ENCODE measurements around the gene B3GALNT2.
A peak's percentile ranks its signal among the peaks of the same experiment; 100 is the strongest.

B3GALNT2 gene

DNA sequence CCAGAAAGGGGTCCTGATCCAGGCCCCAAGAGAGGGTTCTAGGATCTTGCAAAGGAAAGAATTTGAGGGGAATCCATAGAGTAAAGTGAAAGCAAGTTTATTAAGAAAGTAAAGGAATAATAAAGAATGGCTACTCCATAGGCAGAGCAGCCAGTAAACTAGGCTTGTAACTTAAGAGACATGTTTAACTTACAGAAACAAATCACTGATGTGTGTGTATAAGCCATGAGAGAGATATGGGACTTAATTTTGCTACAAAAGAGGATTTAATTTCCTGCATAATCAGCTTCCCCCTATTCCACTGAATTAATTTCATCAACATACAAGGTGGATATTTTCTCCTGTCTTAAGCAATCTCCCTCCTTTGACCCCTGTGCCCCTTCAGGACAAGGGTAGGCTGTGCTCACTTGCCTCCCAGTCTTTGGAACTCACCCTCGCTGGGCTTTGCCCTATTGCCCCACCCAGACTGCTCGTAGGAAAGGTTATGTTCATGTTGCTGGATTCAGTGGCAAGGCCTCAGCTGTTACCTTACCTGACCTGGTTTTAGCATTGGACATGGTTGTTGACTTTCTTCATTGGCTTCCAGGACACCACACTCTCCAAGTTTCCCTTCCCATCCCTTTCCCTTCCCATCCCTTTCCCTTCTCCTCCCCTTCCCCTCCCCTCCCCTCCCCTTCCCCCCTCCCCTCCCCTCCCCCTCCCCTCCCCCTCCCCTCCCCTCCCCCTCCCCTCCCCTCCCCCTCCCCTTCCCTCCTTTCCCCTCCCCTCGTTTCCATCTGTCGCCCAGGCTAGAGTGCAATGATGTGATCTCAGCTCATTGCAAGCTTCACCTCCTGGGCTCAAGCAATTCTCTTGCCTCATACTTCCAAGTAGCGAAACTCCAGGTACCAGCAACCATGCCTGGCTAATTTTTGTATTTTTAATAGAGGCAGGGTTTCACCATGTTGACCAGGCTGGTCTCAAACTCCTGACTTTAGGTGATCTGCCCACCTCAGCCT is 92.5 kb downstream of the B3GALNT2 start:
- H3K27ac ChIP-seq (ENCODE audit: extremely low read depth, low read depth, low read length), result no peak overlapping the region
- peaks cover 13 to 14% of the 10 kb centered on the region in 2 experiments for H3K36me3 ChIP-seq (ENCODE audit: control insufficient read depth in 2 of 2, insufficient read depth in 1 of 2, low read length in 2 of 2)
- no peaks in the 10 kb centered on the region for H3K9me3 ChIP-seq (ENCODE audit: control insufficient read depth, insufficient read depth, low read depth, low read length)
- peaks cover 25% of the 10 kb centered on the region for H3K4me1 ChIP-seq (ENCODE audit: control insufficient read depth, insufficient read depth, low read length)
- no peak overlapping the region for H3K4me3 ChIP-seq (ENCODE audit: low read depth, low read length)
- ChIA-PET CTCF (interaction anchor here (1.0 to 2.4 kb wide), 2 partner anchors 24 to 160 kb away, joined by 3 to 9 read pairs; no protein-coding TSS in a partner anchor), POLR2A (interaction anchor here (1.2 kb wide), 1 partner anchor 84 kb away, joined by 4 read pairs; the partner anchor contains the start of genes ARID4B and GGPS1)
- TF ChIP-seq ZNF560 (tag by site-specific recombination; IDR thresholded peaks at IDR 0.05; ENCODE audit: borderline replicate concordance) (no peak), PRDM1 (tag by site-specific recombination; IDR thresholded peaks at IDR 0.05) (peak; percentile 99), ZNF354C (tag by site-specific recombination; IDR thresholded peaks at IDR 0.05; ENCODE audit: borderline replicate concordance, low read depth) (no peak), ZNF335 (tag by site-specific recombination; conservative IDR thresholded peaks at IDR 0.05) (no peak), ZNF211 (tag by site-specific recombination; IDR thresholded peaks at IDR 0.05; ENCODE audit: low read depth) (no peak), ZNF747 (tag by site-specific recombination; IDR thresholded peaks at IDR 0.05) (no peak), MZF1 (tag by site-specific recombination; IDR thresholded peaks at IDR 0.05; ENCODE audit: borderline replicate concordance) (0 out of 2 replicates have a peak, but pooled peaks have one; percentile 29), ZBTB17 (tag by site-specific recombination; IDR thresholded peaks at IDR 0.05) (no peak), OVOL3 (tag by site-specific recombination; IDR thresholded peaks at IDR 0.05) (no peak), ZNF658 (tag by site-specific recombination; IDR thresholded peaks at IDR 0.05) (no peak), ZXDB (tag by site-specific recombination; IDR thresholded peaks at IDR 0.05) (no peak), BCL11A (tag by site-specific recombination; IDR thresholded peaks at IDR 0.05; ENCODE audit: low read depth) (peak; percentile 82), SCRT1 (tag by site-specific recombination; IDR thresholded peaks at IDR 0.05; ENCODE audit: borderline replicate concordance) (no peak), ZNF423 (tag by site-specific recombination; IDR thresholded peaks at IDR 0.05) (no peak), ZNF19 (tag by site-specific recombination; IDR thresholded peaks at IDR 0.05; ENCODE audit: low read depth) (no peak), ZBTB7A (tag by site-specific recombination; IDR thresholded peaks at IDR 0.05; ENCODE audit: low read depth) (no peak), ZNF416 (tag by site-specific recombination; IDR thresholded peaks at IDR 0.05) (no peak), KLF8 (tag by site-specific recombination; IDR thresholded peaks at IDR 0.05) (0 out of 2 replicates have a peak, but pooled peaks have one; percentile 49), ZNF623 (tag by site-specific recombination; IDR thresholded peaks at IDR 0.05) (no peak), ZFP69B (tag by site-specific recombination; IDR thresholded peaks at IDR 0.05) (no peak), ZNF16 (tag by site-specific recombination; IDR thresholded peaks at IDR 0.05; ENCODE audit: low read depth) (no peak), BCL6B (tag by site-specific recombination; IDR thresholded peaks at IDR 0.05) (no peak), ZNF146 (tag by site-specific recombination; IDR thresholded peaks at IDR 0.05) (no peak), HOXC10 (CRISPR knock-in tag; IDR thresholded peaks at IDR 0.05) (no peak), BCL11B (tag by site-specific recombination; IDR thresholded peaks at IDR 0.05; ENCODE audit: low read depth) (peak; percentile 79), ZNF785 (tag by site-specific recombination; IDR thresholded peaks at IDR 0.05) (no peak), HOXD13 (CRISPR knock-in tag; IDR thresholded peaks at IDR 0.05; ENCODE audit: borderline replicate concordance) (no peak), ZNF76 (tag by site-specific recombination; IDR thresholded peaks at IDR 0.05; ENCODE audit: borderline replicate concordance, low read depth) (no peak), ZNF426 (tag by site-specific recombination; IDR thresholded peaks at IDR 0.05) (no peak)
- TF ChIP-seq, protein P1, sequence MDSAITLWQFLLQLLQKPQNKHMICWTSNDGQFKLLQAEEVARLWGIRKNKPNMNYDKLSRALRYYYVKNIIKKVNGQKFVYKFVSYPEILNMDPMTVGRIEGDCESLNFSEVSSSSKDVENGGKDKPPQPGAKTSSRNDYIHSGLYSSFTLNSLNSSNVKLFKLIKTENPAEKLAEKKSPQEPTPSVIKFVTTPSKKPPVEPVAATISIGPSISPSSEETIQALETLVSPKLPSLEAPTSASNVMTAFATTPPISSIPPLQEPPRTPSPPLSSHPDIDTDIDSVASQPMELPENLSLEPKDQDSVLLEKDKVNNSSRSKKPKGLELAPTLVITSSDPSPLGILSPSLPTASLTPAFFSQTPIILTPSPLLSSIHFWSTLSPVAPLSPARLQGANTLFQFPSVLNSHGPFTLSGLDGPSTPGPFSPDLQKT (IDR thresholded peaks at IDR 0.05; ENCODE audit: borderline replicate concordance, low read depth, low read length), result no peak
- TF ChIP-seq, protein P2, sequence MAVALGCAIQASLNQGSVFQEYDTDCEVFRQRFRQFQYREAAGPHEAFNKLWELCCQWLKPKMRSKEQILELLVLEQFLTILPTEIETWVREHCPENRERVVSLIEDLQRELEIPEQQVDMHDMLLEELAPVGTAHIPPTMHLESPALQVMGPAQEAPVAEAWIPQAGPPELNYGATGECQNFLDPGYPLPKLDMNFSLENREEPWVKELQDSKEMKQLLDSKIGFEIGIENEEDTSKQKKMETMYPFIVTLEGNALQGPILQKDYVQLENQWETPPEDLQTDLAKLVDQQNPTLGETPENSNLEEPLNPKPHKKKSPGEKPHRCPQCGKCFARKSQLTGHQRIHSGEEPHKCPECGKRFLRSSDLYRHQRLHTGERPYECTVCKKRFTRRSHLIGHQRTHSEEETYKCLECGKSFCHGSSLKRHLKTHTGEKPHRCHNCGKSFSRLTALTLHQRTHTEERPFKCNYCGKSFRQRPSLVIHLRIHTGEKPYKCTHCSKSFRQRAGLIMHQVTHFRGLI (tag by site-specific recombination; IDR thresholded peaks at IDR 0.05), result 0 out of 2 replicates have a peak, but pooled peaks have one; percentile 45
- TF ChIP-seq, protein P3, sequence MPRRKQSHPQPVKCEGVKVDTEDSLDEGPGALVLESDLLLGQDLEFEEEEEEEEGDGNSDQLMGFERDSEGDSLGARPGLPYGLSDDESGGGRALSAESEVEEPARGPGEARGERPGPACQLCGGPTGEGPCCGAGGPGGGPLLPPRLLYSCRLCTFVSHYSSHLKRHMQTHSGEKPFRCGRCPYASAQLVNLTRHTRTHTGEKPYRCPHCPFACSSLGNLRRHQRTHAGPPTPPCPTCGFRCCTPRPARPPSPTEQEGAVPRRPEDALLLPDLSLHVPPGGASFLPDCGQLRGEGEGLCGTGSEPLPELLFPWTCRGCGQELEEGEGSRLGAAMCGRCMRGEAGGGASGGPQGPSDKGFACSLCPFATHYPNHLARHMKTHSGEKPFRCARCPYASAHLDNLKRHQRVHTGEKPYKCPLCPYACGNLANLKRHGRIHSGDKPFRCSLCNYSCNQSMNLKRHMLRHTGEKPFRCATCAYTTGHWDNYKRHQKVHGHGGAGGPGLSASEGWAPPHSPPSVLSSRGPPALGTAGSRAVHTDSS (tag by site-specific recombination; IDR thresholded peaks at IDR 0.05), result no peak
